Panc1 (cell line): Measurements from ENCODE around the gene MYRIP. TPM values are rescaled to one million over a fixed set of nuclear protein-coding genes. Genes with fewer than 3 reads are reported as not detected.

Source experiments
- ATAC-seq: fragments of 200-7000 bp; cut with Tn5 transposase; 2 replicates; pipeline ENCODE4 v1.9.1; 2020; ENCODE audit warnings: mild to moderate bottlenecking, moderate library complexity
- BruUV-seq: library from RNA; stranded (reverse); fragments of 400-500 nt; replicated peaks from 2 replicates; lab custom pipeline; 2021; lab: Mats Ljungman, UMichigan
- CTCF ChIA-PET: fragments of 300-600 bp; sonication (Branson Sonifier 250); formaldehyde crosslinking; loops from one replicate; lab custom pipeline; 2022; ENCODE audit warnings: antibody characterized with exemption; lab: Charles Lee
- POLR2A ChIA-PET: fragments of 300-600 bp; sonication (Branson Sonifier 250); formaldehyde crosslinking; loops from one replicate; lab custom pipeline; 2022; ENCODE audit warnings: antibody characterized with exemption; lab: Charles Lee
- DNase-seq: peaks from one replicate; pipeline ENCODE4 v3.0.0-alpha.2; 2010; ENCODE audit warnings: low read depth, low spot score
- H3K27ac ChIP-seq: 2 replicates; pipeline ENCODE4 v1.5.1; 2011; ENCODE audit warnings: mild to moderate bottlenecking, low read length, inconsistent platforms
- H3K27me3 ChIP-seq: fragments of 200-500 bp; sonication (Bioruptor generic); 2 replicates; pipeline ENCODE4 v1.6.0; 2014; ENCODE audit warnings: low read length, inconsistent platforms; ENCODE audit not compliant: control insufficient read depth, insufficient read depth
- H3K36me3 ChIP-seq: fragments of 200-500 bp; sonication (Bioruptor generic); 2 replicates; pipeline ENCODE4 v1.5.1; 2014; ENCODE audit warnings: inconsistent platforms, mild to moderate bottlenecking, low read length, moderate library complexity; ENCODE audit not compliant: control insufficient read depth, insufficient read depth
- H3K4me1 ChIP-seq: 2 replicates; pipeline ENCODE4 v1.5.1; 2011; ENCODE audit warnings: inconsistent platforms, mild to moderate bottlenecking, low read length, moderate library complexity; ENCODE audit not compliant: control insufficient read depth, insufficient read depth
- H3K4me3 ChIP-seq, 2 experiments: 2 replicates each; pipeline ENCODE4 v1.5.1; 2011 to 2012; ENCODE audit warnings: low read depth in 2 of 2, low read length in 2 of 2, mild to moderate bottlenecking in 2 of 2, inconsistent platforms in 1 of 2, moderate library complexity in 1 of 2
- H3K9me3 ChIP-seq: fragments of 200-500 bp; sonication (Bioruptor generic); 2 replicates; pipeline ENCODE4 v1.5.1; 2014; ENCODE audit warnings: low read depth, mild to moderate bottlenecking, inconsistent platforms, low read length, moderate library complexity; ENCODE audit not compliant: control insufficient read depth, insufficient read depth
- POLR2AphosphoS5 ChIP-seq: IDR thresholded peaks from 2 replicates; pipeline ENCODE4 v1.6.1; 2012; ENCODE audit warnings: mild to moderate bottlenecking, low read depth, low read length, moderate library complexity
- SIN3A ChIP-seq: IDR thresholded peaks from 2 replicates; pipeline ENCODE4 v1.6.1; 2012; ENCODE audit warnings: low read depth, mild to moderate bottlenecking, low read length, moderate library complexity, borderline replicate concordance; ENCODE audit not compliant: insufficient read depth
- TCF7L2 ChIP-seq: IDR thresholded peaks from 2 replicates; pipeline ENCODE4 v1.6.1; 2011; ENCODE audit warnings: mild to moderate bottlenecking, low read depth, low read length, inconsistent platforms
- in situ Hi-C: cut with HindIII; loops from 2 replicates; pipeline ENCODE4 v1.10.0; 2016; ENCODE audit warnings: low sequenced_read_pairs, low pct_unique_long_range_greater_than_20kb
- intact Hi-C: fragments of 100-400 bp; cut with micrococcal nuclease; formaldehyde crosslinking; loops from one replicate; pipeline ENCODE4 v1.10.0; 2022; ENCODE audit not compliant: unreplicated experiment
- total RNA-seq: library from RNA; stranded (reverse); gene quantifications from one replicate; pipeline ENCODE4 v1.2.1, GENCODE V29; 2021; ENCODE audit not compliant: unreplicated experiment
- TF ChIP-seq, protein P1 (sequence below), 2 experiments: IDR thresholded peaks; 2 replicates each; pipeline ENCODE4 v1.6.1; 2011 to 2012; ENCODE audit warnings: low read depth in 2 of 2, control low read depth in 1 of 2, low read length in 1 of 2, mild to moderate bottlenecking in 1 of 2, moderate library complexity in 1 of 2; ENCODE audit not compliant: insufficient read depth in 1 of 2
- TF ChIP-seq, protein P2 (sequence below): fragments of 450-650 bp; IDR thresholded peaks from 2 replicates; pipeline ENCODE4 v1.5.1; 2017; ENCODE audit warnings: mild to moderate bottlenecking

MYRIP gene
- total RNA-seq, 1 experiment from 2014 or later, result 0.59 TPM

- no peaks in the 10 kb centered on the region for H3K4me1 ChIP-seq
- H3K9me3 ChIP-seq, result peaks cover 3% of the 10 kb centered on the region; the same call in 1 of the 2 replicates
- ATAC-seq, result no peak
- no peak overlapping the region for H3K27ac ChIP-seq
- H3K27me3 ChIP-seq, result no peaks in the 10 kb centered on the region
- intact Hi-C loops (no loop called here), in situ Hi-C loops (no loop called here)
- POLR2A ChIA-PET, result no interaction called here
- H3K4me3 ChIP-seq, result no peak overlapping the region
- TF ChIP-seq, protein P1, sequence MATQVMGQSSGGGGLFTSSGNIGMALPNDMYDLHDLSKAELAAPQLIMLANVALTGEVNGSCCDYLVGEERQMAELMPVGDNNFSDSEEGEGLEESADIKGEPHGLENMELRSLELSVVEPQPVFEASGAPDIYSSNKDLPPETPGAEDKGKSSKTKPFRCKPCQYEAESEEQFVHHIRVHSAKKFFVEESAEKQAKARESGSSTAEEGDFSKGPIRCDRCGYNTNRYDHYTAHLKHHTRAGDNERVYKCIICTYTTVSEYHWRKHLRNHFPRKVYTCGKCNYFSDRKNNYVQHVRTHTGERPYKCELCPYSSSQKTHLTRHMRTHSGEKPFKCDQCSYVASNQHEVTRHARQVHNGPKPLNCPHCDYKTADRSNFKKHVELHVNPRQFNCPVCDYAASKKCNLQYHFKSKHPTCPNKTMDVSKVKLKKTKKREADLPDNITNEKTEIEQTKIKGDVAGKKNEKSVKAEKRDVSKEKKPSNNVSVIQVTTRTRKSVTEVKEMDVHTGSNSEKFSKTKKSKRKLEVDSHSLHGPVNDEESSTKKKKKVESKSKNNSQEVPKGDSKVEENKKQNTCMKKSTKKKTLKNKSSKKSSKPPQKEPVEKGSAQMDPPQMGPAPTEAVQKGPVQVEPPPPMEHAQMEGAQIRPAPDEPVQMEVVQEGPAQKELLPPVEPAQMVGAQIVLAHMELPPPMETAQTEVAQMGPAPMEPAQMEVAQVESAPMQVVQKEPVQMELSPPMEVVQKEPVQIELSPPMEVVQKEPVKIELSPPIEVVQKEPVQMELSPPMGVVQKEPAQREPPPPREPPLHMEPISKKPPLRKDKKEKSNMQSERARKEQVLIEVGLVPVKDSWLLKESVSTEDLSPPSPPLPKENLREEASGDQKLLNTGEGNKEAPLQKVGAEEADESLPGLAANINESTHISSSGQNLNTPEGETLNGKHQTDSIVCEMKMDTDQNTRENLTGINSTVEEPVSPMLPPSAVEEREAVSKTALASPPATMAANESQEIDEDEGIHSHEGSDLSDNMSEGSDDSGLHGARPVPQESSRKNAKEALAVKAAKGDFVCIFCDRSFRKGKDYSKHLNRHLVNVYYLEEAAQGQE (IDR thresholded peaks at IDR 0.05; ENCODE audit: insufficient read depth in 1 of 2, low read depth in 2 of 2, low read length in 1 of 2), result no peak
- TF ChIP-seq TCF7L2 (no peak), POLR2AphosphoS5 (no peak), SIN3A (no peak)
- TF ChIP-seq, protein P2, sequence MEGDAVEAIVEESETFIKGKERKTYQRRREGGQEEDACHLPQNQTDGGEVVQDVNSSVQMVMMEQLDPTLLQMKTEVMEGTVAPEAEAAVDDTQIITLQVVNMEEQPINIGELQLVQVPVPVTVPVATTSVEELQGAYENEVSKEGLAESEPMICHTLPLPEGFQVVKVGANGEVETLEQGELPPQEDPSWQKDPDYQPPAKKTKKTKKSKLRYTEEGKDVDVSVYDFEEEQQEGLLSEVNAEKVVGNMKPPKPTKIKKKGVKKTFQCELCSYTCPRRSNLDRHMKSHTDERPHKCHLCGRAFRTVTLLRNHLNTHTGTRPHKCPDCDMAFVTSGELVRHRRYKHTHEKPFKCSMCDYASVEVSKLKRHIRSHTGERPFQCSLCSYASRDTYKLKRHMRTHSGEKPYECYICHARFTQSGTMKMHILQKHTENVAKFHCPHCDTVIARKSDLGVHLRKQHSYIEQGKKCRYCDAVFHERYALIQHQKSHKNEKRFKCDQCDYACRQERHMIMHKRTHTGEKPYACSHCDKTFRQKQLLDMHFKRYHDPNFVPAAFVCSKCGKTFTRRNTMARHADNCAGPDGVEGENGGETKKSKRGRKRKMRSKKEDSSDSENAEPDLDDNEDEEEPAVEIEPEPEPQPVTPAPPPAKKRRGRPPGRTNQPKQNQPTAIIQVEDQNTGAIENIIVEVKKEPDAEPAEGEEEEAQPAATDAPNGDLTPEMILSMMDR, result no peak
- CTCF ChIA-PET, result no interaction called here
- DNase-seq, result no peak
- no TSS peak for BruUV-seq
- H3K36me3 ChIP-seq, result no peaks in the 10 kb centered on the region
Observed at GRCh38 chr3:40053663-40054062, 244.3 kb downstream of the MYRIP start.

GRCh38 chr3:40054568-40055222 is 245.3 kb downstream of the MYRIP start:
- no peaks in the 10 kb centered on the region for H3K36me3 ChIP-seq
- peaks cover 3% of the 10 kb centered on the region; the same call in 1 of the 2 replicates for H3K9me3 ChIP-seq
- H3K27me3 ChIP-seq, result no peaks in the 10 kb centered on the region
- ChIA-PET POLR2A (no interaction called here), CTCF (no interaction called here)
- BruUV-seq, result no TSS peak
- TF ChIP-seq TCF7L2 (no peak), POLR2AphosphoS5 (no peak), SIN3A (no peak)
- TF ChIP-seq, protein P2, result no peak
- TF ChIP-seq, protein P1 (IDR thresholded peaks at IDR 0.05; ENCODE audit: insufficient read depth in 1 of 2, low read depth in 2 of 2, low read length in 1 of 2), result no peak
- intact Hi-C loops, result no loop called here
- H3K4me3 ChIP-seq, result no peak overlapping the region
- in situ Hi-C loops, result no loop called here
- ATAC-seq (no peak), DNase-seq (no peak)
- no peak overlapping the region for H3K27ac ChIP-seq
- H3K4me1 ChIP-seq, result no peaks in the 10 kb centered on the region
